H1 (cell line): Measurements from ENCODE around the gene RECK. TPM values are rescaled to one million over a fixed set of nuclear protein-coding genes. Genes with fewer than 3 reads are reported as not detected.

ENCODE experiments used
- CTCF ChIA-PET: fragments of 300-600 bp; sonication (Branson Sonifier 250); formaldehyde crosslinking; loops from one replicate; lab custom pipeline; 2021; ENCODE audit not compliant: partially characterized antibody; lab: Charles Lee
- POLR2A ChIA-PET: fragments of 300-600 bp; sonication (Branson Sonifier 250); formaldehyde crosslinking; loops from one replicate; lab custom pipeline; 2021; ENCODE audit warnings: inconsistent platforms; ENCODE audit not compliant: partially characterized antibody; lab: Charles Lee
- DNase-seq, 2 experiments: peaks; one replicate each; pipeline versions ENCODE4 v3.0.0 to v3.0.0-alpha.2; 2010 to 2022; ENCODE audit warnings: low spot score in 2 of 2, low read depth in 1 of 2, mixed read lengths in 1 of 2
- FAIRE-seq: peaks from 2 replicates; lab custom pipeline; 2011; peaks lifted over from hg19 to GRCh38; lab: Jason Lieb, UNC
- H2AFZ ChIP-seq: 2 replicates; pipeline ENCODE4 v1.8.1; 2012; ENCODE audit warnings: low read length, inconsistent platforms
- H2AK5ac ChIP-seq: 2 replicates; pipeline ENCODE4 v1.6.1; 2013; ENCODE audit warnings: low read depth, low read length
- H2BK120ac ChIP-seq: replicated peaks from 2 replicates; pipeline ENCODE3; 2013; ENCODE audit warnings: low read depth, low read length, inconsistent platforms
- H2BK12ac ChIP-seq: 2 replicates; pipeline ENCODE4 v1.6.1; 2013; ENCODE audit warnings: low read depth, low read length
- H2BK15ac ChIP-seq: 2 replicates; pipeline ENCODE4 v1.6.1; 2013; ENCODE audit warnings: low read length
- H2BK20ac ChIP-seq: 2 replicates; pipeline ENCODE4 v1.6.1; 2013; ENCODE audit warnings: low read length
- H2BK5ac ChIP-seq: 2 replicates; pipeline ENCODE4 v1.6.1; 2013; ENCODE audit warnings: low read depth, low read length
- H3K14ac ChIP-seq: 2 replicates; pipeline ENCODE4 v1.6.1; 2013; ENCODE audit warnings: inconsistent platforms; ENCODE audit not compliant: insufficient read length
- H3K18ac ChIP-seq: 2 replicates; pipeline ENCODE4 v1.6.1; 2013; ENCODE audit warnings: low read length; ENCODE audit errors: extremely low read depth
- H3K23ac ChIP-seq: 2 replicates; pipeline ENCODE4 v1.6.1; 2013; ENCODE audit warnings: inconsistent platforms; ENCODE audit not compliant: insufficient read length
- H3K23me2 ChIP-seq: 2 replicates; pipeline ENCODE4 v1.6.1; 2013; ENCODE audit warnings: low read depth, low read length
- H3K27ac ChIP-seq: 2 replicates; pipeline ENCODE4 v1.6.1; 2011; ENCODE audit warnings: low read depth, low read length, inconsistent platforms
- H3K27me3 ChIP-seq, 4 experiments: replicated peaks in 1 of 4; 1 replicate in 1 of 4; 2 replicates in 3 of 4; pipeline versions ENCODE4 v1.6.1 to v1.8.1; 2011 to 2013; ENCODE audit warnings: low read length in 3 of 4, mild to moderate bottlenecking in 3 of 4, inconsistent platforms in 2 of 4, mixed read lengths in 2 of 4, moderate library complexity in 1 of 4; ENCODE audit not compliant: control insufficient read depth in 3 of 4, insufficient read depth in 3 of 4; ENCODE audit errors: extremely low read depth in 1 of 4
- H3K36me3 ChIP-seq, 4 experiments: 2 replicates each; pipeline versions ENCODE4 v1.6.1 to v1.8.1; 2011 to 2013; ENCODE audit warnings: mild to moderate bottlenecking in 4 of 4, low read length in 3 of 4, moderate library complexity in 2 of 4, control low read depth in 1 of 4, inconsistent platforms in 1 of 4; ENCODE audit not compliant: insufficient read depth in 4 of 4, control insufficient read depth in 2 of 4
- H3K4ac ChIP-seq: replicated peaks from 2 replicates; pipeline ENCODE3; 2013; ENCODE audit warnings: low read length, low read depth, mixed read lengths, inconsistent platforms; ENCODE audit not compliant: insufficient read length
- H3K4me1 ChIP-seq, 4 experiments: replicated peaks in 1 of 4; 1 replicate in 1 of 4; 2 replicates in 3 of 4; pipeline versions ENCODE4 v1.6.1 to v1.8.1; 2011 to 2013; ENCODE audit warnings: low read length in 3 of 4, inconsistent platforms in 2 of 4, mixed read lengths in 1 of 4; ENCODE audit not compliant: insufficient read depth in 4 of 4, control insufficient read depth in 3 of 4
- H3K4me2 ChIP-seq, 2 experiments: 2 replicates each; pipeline versions ENCODE4 v1.6.1 to v1.8.1; 2011 to 2013; ENCODE audit warnings: low read depth in 2 of 2, low read length in 2 of 2, control low read depth in 1 of 2, inconsistent platforms in 1 of 2, mild to moderate bottlenecking in 1 of 2; ENCODE audit not compliant: insufficient read depth in 1 of 2
- H3K4me3 ChIP-seq, 4 experiments: fragments of 200-600, 300-600 bp in 1 of 4; sonication (generic), shearing (Covaris generic), sonication (Bioruptor Twin) in 1 of 4; 2 replicates each; pipeline versions ENCODE4 v1.5.1 to v1.8.1; 2011 to 2016; ENCODE audit warnings: low read length in 4 of 4, low read depth in 3 of 4, control low read depth in 2 of 4, inconsistent platforms in 2 of 4, mild to moderate bottlenecking in 2 of 4, mixed read lengths in 1 of 4, moderate library complexity in 1 of 4; ENCODE audit not compliant: insufficient read depth in 2 of 4; ENCODE audit errors: extremely low read depth in 1 of 4
- H3K56ac ChIP-seq: replicated peaks from 2 replicates; pipeline ENCODE3; 2013; ENCODE audit warnings: low read depth, mild to moderate bottlenecking, mixed read lengths, low read length, inconsistent platforms; ENCODE audit not compliant: insufficient read length
- H3K79me1 ChIP-seq: 2 replicates; pipeline ENCODE4 v1.6.1; 2013; ENCODE audit warnings: low read depth, low read length, control low read depth
- H3K79me2 ChIP-seq, 2 experiments: 2 replicates each; pipeline versions ENCODE4 v1.6.1 to v1.8.1; 2012 to 2013; ENCODE audit warnings: low read length in 2 of 2, mild to moderate bottlenecking in 2 of 2, inconsistent platforms in 1 of 2; ENCODE audit not compliant: insufficient read depth in 2 of 2, control insufficient read depth in 1 of 2
- H3K9ac ChIP-seq, 4 experiments: replicated peaks in 1 of 4; 1 replicate in 1 of 4; 2 replicates in 3 of 4; pipeline versions ENCODE4 v1.6.1 to v1.8.1; 2011 to 2013; ENCODE audit warnings: low read depth in 3 of 4, low read length in 3 of 4, control low read depth in 2 of 4, mild to moderate bottlenecking in 2 of 4, moderate library complexity in 2 of 4, inconsistent platforms in 1 of 4; ENCODE audit errors: extremely low read depth in 1 of 4
- H3K9me3 ChIP-seq, 2 experiments: 2 replicates each; pipeline versions ENCODE4 v1.6.1 to v1.8.1; 2012 to 2013; ENCODE audit warnings: mild to moderate bottlenecking in 2 of 2, moderate library complexity in 2 of 2, control low read depth in 1 of 2, inconsistent platforms in 1 of 2, low read depth in 1 of 2, low read length in 1 of 2, mixed read lengths in 1 of 2; ENCODE audit not compliant: insufficient read depth in 2 of 2
- H4K20me1 ChIP-seq, 2 experiments: replicated peaks in 1 of 2; 2 replicates each; pipeline versions ENCODE3 to v1.8.1; 2011 to 2013; ENCODE audit warnings: inconsistent platforms in 2 of 2, low read length in 2 of 2, mild to moderate bottlenecking in 1 of 2; ENCODE audit not compliant: insufficient read depth in 2 of 2, control insufficient read depth in 1 of 2
- H4K5ac ChIP-seq: 2 replicates; pipeline ENCODE4 v1.6.1; 2013; ENCODE audit warnings: low read length, low read depth, mixed read lengths, inconsistent platforms; ENCODE audit not compliant: insufficient read length
- H4K8ac ChIP-seq: 2 replicates; pipeline ENCODE4 v1.8.0; 2013; ENCODE audit warnings: mild to moderate bottlenecking, moderate library complexity, low read length, inconsistent platforms; ENCODE audit not compliant: insufficient read depth; ENCODE audit errors: extremely low read depth
- H4K91ac ChIP-seq: replicated peaks from 2 replicates; pipeline ENCODE3; 2013; ENCODE audit warnings: low read length, mixed read lengths, inconsistent platforms; ENCODE audit not compliant: insufficient read length
- CEBPB ChIP-seq: IDR thresholded peaks from 2 replicates; pipeline ENCODE4 v1.6.1; 2012; ENCODE audit warnings: low read depth, low read length
- RFX5 ChIP-seq: IDR thresholded peaks from 2 replicates; pipeline ENCODE4 v1.6.1; 2011; ENCODE audit warnings: low read depth, low read length, improper control_type of control experiment, borderline replicate concordance
- RNF2 ChIP-seq: fragments of 200-900, 300-1000 bp; sonication (generic); IDR thresholded peaks from 2 replicates; pipeline ENCODE4 v1.7.1; 2016; ENCODE audit warnings: borderline replicate concordance, low read depth, mild to moderate bottlenecking, antibody characterized with exemption, low read length; ENCODE audit not compliant: poor library complexity, severe bottlenecking; ENCODE audit errors: missing control alignments
- RXRA ChIP-seq: IDR thresholded peaks from 2 replicates; pipeline ENCODE4 v1.6.1; 2011; ENCODE audit warnings: low read depth, mild to moderate bottlenecking, low read length, moderate library complexity; ENCODE audit not compliant: insufficient read depth
- SIRT6 ChIP-seq: IDR thresholded peaks from one replicate; pipeline ENCODE4 v1.7.1; 2012; ENCODE audit warnings: low read length, inconsistent platforms
- SP1 ChIP-seq: IDR thresholded peaks from 2 replicates; pipeline ENCODE4 v1.6.1; 2011; ENCODE audit warnings: low read depth, low read length
- SP4 ChIP-seq: IDR thresholded peaks from 2 replicates; pipeline ENCODE4 v1.6.1; 2012; ENCODE audit warnings: low read length, inconsistent platforms
- TAF1 ChIP-seq: IDR thresholded peaks from 2 replicates; pipeline ENCODE4 v1.6.1; 2011; ENCODE audit warnings: mild to moderate bottlenecking, low read depth, low read length
- WGBS, 2 experiments: shearing (Covaris generic) in 1 of 2; methylation state at CpG; one replicate each; pipeline versions ENCODE4 v1.1.6 to v1.1.7; 2013 to 2015; ENCODE audit warnings: low lambda C conversion rate in 2 of 2, mixed read lengths in 2 of 2, inconsistent platforms in 1 of 2, low coverage in 1 of 2, missing lambda C conversion rate in 1 of 2; ENCODE audit not compliant: insufficient replicate concordance in 2 of 2, insufficient coverage in 1 of 2, insufficient read length in 1 of 2; ENCODE audit errors: extremely low coverage in 1 of 2, missing lambda C conversion rate in 1 of 2; 5-methylcytosine and 5-hydroxymethylcytosine counted together
- polyA plus RNA-seq, 7 experiments: library from polyadenylated mRNA; depleted of rRNA in 3 of 7; stranded (reverse) in 5 of 7; unstranded in 2 of 7; fragments of >200 nt in 5 of 7; fragments of 200-250 nt in 2 of 7; gene quantifications; 1 replicate in 5 of 7; 2 replicates in 1 of 7; 4 replicates in 1 of 7; pipeline versions ENCODE4 v1.2.1 to v1.2.3, GENCODE V29; 2011 to 2013; ENCODE audit warnings: missing spikeins in 2 of 7, mixed read lengths in 2 of 7
- total RNA-seq: library from RNA; stranded (reverse); fragmentation: NEBNext Ultra II Directional; extraction: Animal tissue kit (Norgen Biotek cat#: 25700); gene quantifications from 2 replicates; pipeline ENCODE4 v1.2.1, GENCODE V29; 2021

The RECK gene
- total and polyA plus RNA-seq, 2 of the 8 experiments (the other 6 are each of a cell fraction or from before 2014, with no cell fraction given) = 5.4 to 9.8 TPM

GRCh38 chr9:35993976-35994720 lies 42.6 kb upstream of the RECK start:
- no peak overlapping the region for H3K4me3 ChIP-seq

More at GRCh38 chr9:35993976-35994720, 42.6 kb upstream of the RECK start:
- Histone ChIP-seq H3K14ac (no peak overlapping the region), H2BK15ac (no peak overlapping the region), H3K23me2 (no peaks in the 10 kb centered on the region; the same call in 1 of the 2 replicates), H3K27me3 (no peaks in the 10 kb centered on the region), H4K8ac (no peak overlapping the region), H3K79me1 (no peaks in the 10 kb centered on the region), H4K20me1 (no peaks in the 10 kb centered on the region), H3K4ac (no peak overlapping the region), H3K36me3 (no peaks in the 10 kb centered on the region), H3K4me1 (peaks cover 0 to 4% (median 0%) of the 10 kb centered on the region in 4 experiments; a peak in 1 of 7 replicates), H2AK5ac (no peak overlapping the region), H3K9ac (no peak overlapping the region), H3K18ac (no peak overlapping the region), H2BK12ac (no peak overlapping the region), H2BK120ac (no peak overlapping the region), H2BK20ac (no peak overlapping the region), H3K23ac (no peak overlapping the region), H4K5ac (no peak overlapping the region), H4K91ac (no peak overlapping the region), H3K9me3 (peaks cover 4 to 7% of the 10 kb centered on the region in 2 experiments; a peak in 3 of 4 replicates), H3K56ac (no peak overlapping the region), H3K27ac (no peak overlapping the region), H3K79me2 (no peaks in the 10 kb centered on the region), H2AFZ (no peak overlapping the region), H3K4me2 (no peak overlapping the region), H2BK5ac (no peak overlapping the region)
- WGBS, 2 experiments = 91% methylated on average over 5 of the region's 5 CpGs; no CpG with 5 or more reads in 1 of the 2 experiments
- POLR2A ChIA-PET = no interaction called here
- TF ChIP-seq RNF2 (no peak), TAF1 (no peak), SP4 (no peak), SIRT6 (no peak), RFX5 (no peak), SP1 (no peak), CEBPB (no peak), RXRA (no peak)
- CTCF ChIA-PET = interaction anchor here (1.3 to 2.2 kb wide), 7 partner anchors 11 to 92 kb away, joined by 3 to 18 read pairs (median 5); no protein-coding TSS in a partner anchor
- FAIRE-seq = peak; percentile 7
- DNase-seq = no peak
